HPDE6-E6E7 (cell line): ENCODE data around the gene NRP1.
"Not testable (repeated sequence)": the region's sequence is repeated elsewhere in the genome, so short reads cannot be mapped to it uniquely, and the experiment has no call there.

Experiments used
- DNase-seq: peaks from one replicate; pipeline ENCODE4 v3.0.0; 2011; ENCODE audit warnings: missing footprints; ENCODE audit errors: extremely low spot score

NRP1 gene

GRCh38 chr10:33150146-33150545, 184.3 kb downstream of the NRP1 start:
- no peak for DNase-seq

- DNase-seq = no peak
These were observed 187.5 kb downstream of the NRP1 start for GRCh38 chr10:33147013-33147310.

- no peak for DNase-seq
These were observed 188.1 kb downstream of the NRP1 start for GRCh38 chr10:33146189-33147012.

GRCh38 chr10:33145451-33146188, 188.8 kb downstream of the NRP1 start:
- DNase-seq = no peak

- no peak for DNase-seq
These were observed 191.2 kb downstream of the NRP1 start for GRCh38 chr10:33143160-33143728.

GRCh38 chr10:33142295-33142694, 192.2 kb downstream of the NRP1 start:
- DNase-seq = no peak

GRCh38 chr10:33141251-33141650, 193.2 kb downstream of the NRP1 start:
- DNase-seq = no peak

- no peak for DNase-seq
These were observed 195.3 kb downstream of the NRP1 start for GRCh38 chr10:33139181-33139646.

- not testable (repeated sequence) for DNase-seq
These were observed 195.8 kb downstream of the NRP1 start for GRCh38 chr10:33138686-33139085.

- no peak for DNase-seq
These were observed 197.0 kb downstream of the NRP1 start for GRCh38 chr10:33137356-33138005.

- no peak for DNase-seq
These were observed 197.7 kb downstream of the NRP1 start for GRCh38 chr10:33136781-33137180.

- no peak for DNase-seq
These were observed 198.2 kb downstream of the NRP1 start for GRCh38 chr10:33136271-33136670.

GRCh38 chr10:33134011-33134751, 200.3 kb downstream of the NRP1 start:
- peak; percentile 47 for DNase-seq

GRCh38 chr10:33133557-33133956, 200.9 kb downstream of the NRP1 start:
- no peak for DNase-seq

- no peak for DNase-seq
These were observed 201.8 kb downstream of the NRP1 start for GRCh38 chr10:33132626-33133025.

GRCh38 chr10:33129996-33130386, 204.5 kb downstream of the NRP1 start:
- DNase-seq = no peak

GRCh38 chr10:33129141-33129995, 205.1 kb downstream of the NRP1 start:
- DNase-seq = no peak

GRCh38 chr10:33127622-33128021, 206.8 kb downstream of the NRP1 start:
- no peak for DNase-seq
